SK-N-SH (cell line): ENCODE results near the gene PIP5K1B. TPM values are rescaled to one million over a fixed set of nuclear protein-coding genes. Genes with fewer than 3 reads are reported as not detected.

ENCODE experiments used
- CTCF ChIA-PET: fragments of 300-600, 350-600 bp; formaldehyde crosslinking; extraction: SDS; loops from one replicate; lab custom pipeline; 2021; lab: Yijun Ruan, JAX
- POLR2A ChIA-PET: fragments of 350-600 bp; sonication (Branson Sonifier 250); formaldehyde crosslinking; extraction: SDS; loops from one replicate; lab custom pipeline; 2020; ENCODE audit warnings: antibody characterized with exemption, inconsistent platforms; lab: Yijun Ruan, JAX
- DNase-seq: peaks from one replicate; pipeline ENCODE4 v3.0.0; 2012
- H2AFZ ChIP-seq: fragments of 200-600 bp; sonication (generic); 2 replicates; pipeline ENCODE4 v1.8.1; 2016; ENCODE audit warnings: antibody characterized with exemption, mild to moderate bottlenecking, low read depth
- H3F3A ChIP-seq: fragments of 200-600 bp; sonication (generic); replicated peaks from 2 replicates; pipeline ENCODE3; 2016; ENCODE audit warnings: antibody characterized with exemption, mild to moderate bottlenecking; ENCODE audit not compliant: insufficient read depth
- H3K27ac ChIP-seq, 2 experiments: fragments of 200-500 bp in 1 of 2; fragments of 200-600 bp in 1 of 2; sonication (Bioruptor generic) in 1 of 2; sonication (generic), shearing (Covaris generic) in 1 of 2; 2 replicates each; pipeline versions ENCODE4 v1.5.1 to v1.6.1; 2014 to 2016; ENCODE audit warnings: low read depth in 2 of 2, inconsistent platforms in 1 of 2, low read length in 1 of 2, mild to moderate bottlenecking in 1 of 2, mixed read lengths in 1 of 2
- H3K27me3 ChIP-seq: fragments of 200-600 bp; sonication (generic), shearing (Covaris generic); 2 replicates; pipeline ENCODE4 v1.6.1; 2016; ENCODE audit warnings: mixed run types; ENCODE audit not compliant: insufficient read depth
- H3K36me3 ChIP-seq, 2 experiments: fragments of 200-500 bp in 1 of 2; fragments of 200-600 bp in 1 of 2; sonication (Bioruptor generic) in 1 of 2; sonication (generic) in 1 of 2; replicated peaks in 1 of 2; 2 replicates each; pipeline versions ENCODE3 to v1.5.1; 2014 to 2016; ENCODE audit warnings: low read length in 1 of 2, mild to moderate bottlenecking in 1 of 2; ENCODE audit not compliant: insufficient read depth in 2 of 2, control insufficient read depth in 1 of 2
- H3K4me1 ChIP-seq, 2 experiments: fragments of 200-500 bp in 1 of 2; fragments of 200-600 bp in 1 of 2; sonication (Bioruptor generic) in 1 of 2; sonication (generic), shearing (Covaris generic) in 1 of 2; 2 replicates each; pipeline versions ENCODE4 v1.5.1 to v1.6.1; 2014 to 2016; ENCODE audit warnings: low read depth in 1 of 2, low read length in 1 of 2, mixed run types in 1 of 2; ENCODE audit not compliant: insufficient read depth in 2 of 2, control insufficient read depth in 1 of 2
- H3K4me2 ChIP-seq: fragments of 200-600 bp; sonication (generic), shearing (Covaris generic); 2 replicates; pipeline ENCODE4 v1.6.1; 2017; ENCODE audit warnings: mixed run types
- H3K4me3 ChIP-seq, 2 experiments: fragments of 200-500 bp in 1 of 2; fragments of 200-600 bp in 1 of 2; sonication (Bioruptor generic) in 1 of 2; sonication (generic), shearing (Covaris generic) in 1 of 2; 2 replicates each; pipeline versions ENCODE4 v1.5.1 to v1.8.1; 2014 to 2016; ENCODE audit warnings: low read depth in 2 of 2, inconsistent platforms in 1 of 2, low read length in 1 of 2, mild to moderate bottlenecking in 1 of 2, mixed read lengths in 1 of 2, moderate library complexity in 1 of 2
- H3K79me2 ChIP-seq: fragments of 200-600 bp; sonication (generic); 2 replicates; pipeline ENCODE4 v1.8.1; 2017; ENCODE audit warnings: mild to moderate bottlenecking; ENCODE audit not compliant: insufficient read depth
- H3K9ac ChIP-seq: fragments of 200-600 bp; sonication (generic); 2 replicates; pipeline ENCODE4 v1.6.1; 2017; ENCODE audit warnings: mixed run types
- H3K9me2 ChIP-seq: fragments of 200-600 bp; sonication (generic); 2 replicates; pipeline ENCODE4 v1.6.1; 2017; ENCODE audit warnings: mixed run types
- H3K9me3 ChIP-seq: fragments of 200-600 bp; sonication (generic); 2 replicates; pipeline ENCODE4 v1.6.1; 2017; ENCODE audit warnings: mixed run types, mild to moderate bottlenecking, moderate library complexity
- H4K20me1 ChIP-seq: fragments of 200-600 bp; sonication (generic); 2 replicates; pipeline ENCODE4 v1.6.1; 2017; ENCODE audit warnings: mild to moderate bottlenecking, mixed run types; ENCODE audit not compliant: insufficient read depth
- ELF1 ChIP-seq: IDR thresholded peaks from 2 replicates; pipeline ENCODE4 v1.4.0; 2012
- EP300 ChIP-seq, 2 experiments: IDR thresholded peaks; 2 replicates each; pipeline versions ENCODE4 v1.4.0 to v1.6.1; 2012; ENCODE audit warnings: borderline replicate concordance in 1 of 2, low read depth in 1 of 2, low read length in 1 of 2
- EZH2phosphoT487 ChIP-seq: fragments of 200-600 bp; sonication (generic); IDR thresholded peaks from 2 replicates; pipeline ENCODE4 v1.6.1; 2017; ENCODE audit warnings: low read depth, mixed run types, mild to moderate bottlenecking, antibody characterized with exemption, moderate library complexity, borderline replicate concordance
- FOXJ3 ChIP-seq: sonication (generic); formaldehyde crosslinking; IDR thresholded peaks from 2 replicates; pipeline ENCODE4 v1.5.1; 2020; ENCODE audit warnings: mild to moderate bottlenecking, missing genetic modification reagents
- FOXM1 ChIP-seq: IDR thresholded peaks from 2 replicates; pipeline ENCODE4 v1.4.0; 2012; ENCODE audit warnings: low read depth, mild to moderate bottlenecking
- GABPA ChIP-seq: IDR thresholded peaks from 2 replicates; pipeline ENCODE4 v1.4.0; 2012; ENCODE audit warnings: low read depth, mild to moderate bottlenecking
- GATA2 ChIP-seq: sonication (generic); formaldehyde crosslinking; IDR thresholded peaks from 2 replicates; pipeline ENCODE4 v1.5.0; 2020; ENCODE audit warnings: mild to moderate bottlenecking, missing genetic modification reagents
- IRF3 ChIP-seq: fragments of 150-350 bp; IDR thresholded peaks from 2 replicates; pipeline ENCODE4 v1.6.1; 2016; ENCODE audit warnings: mild to moderate bottlenecking, low read depth, low read length
- NRF1 ChIP-seq: IDR thresholded peaks from 2 replicates; pipeline ENCODE4 v1.6.1; 2012; ENCODE audit warnings: low read depth, mild to moderate bottlenecking, low read length
- POLR2AphosphoS5 ChIP-seq: IDR thresholded peaks from 2 replicates; pipeline ENCODE4 v1.6.1; 2012; ENCODE audit warnings: low read depth, low read length
- RAD21 ChIP-seq: IDR thresholded peaks from 2 replicates; pipeline ENCODE4 v1.6.1; 2012; ENCODE audit warnings: mild to moderate bottlenecking, low read length
- REST ChIP-seq: IDR thresholded peaks from 2 replicates; pipeline ENCODE4 v1.6.1; 2012; ENCODE audit warnings: mild to moderate bottlenecking, low read depth, low read length, moderate library complexity
- SMC3 ChIP-seq: IDR thresholded peaks from 2 replicates; pipeline ENCODE4 v1.6.1; 2012; ENCODE audit warnings: low read depth, low read length, improper control_type of control experiment
- TEAD4 ChIP-seq: IDR thresholded peaks from 2 replicates; pipeline ENCODE4 v1.4.0; 2012; ENCODE audit warnings: mild to moderate bottlenecking, borderline replicate concordance; ENCODE audit not compliant: insufficient read depth
- USF2 ChIP-seq: fragments of 150-350 bp; IDR thresholded peaks from 2 replicates; pipeline ENCODE4 v1.6.1; 2017; ENCODE audit warnings: antibody characterized with exemption, low read length, low read depth, borderline replicate concordance
- YY1 ChIP-seq: IDR thresholded peaks from 2 replicates; pipeline ENCODE4 v1.4.0; 2012; ENCODE audit warnings: low read depth, mild to moderate bottlenecking
- WGBS: methylation state at CpG from one replicate; pipeline ENCODE4 v1.1.6; 2017; ENCODE audit warnings: low lambda C conversion rate; 5-methylcytosine and 5-hydroxymethylcytosine counted together
- polyA plus RNA-seq, 3 experiments: library from polyadenylated mRNA; depleted of rRNA; stranded (reverse); fragments of >200 nt; gene quantifications; 2 replicates each; pipeline ENCODE4 v1.2.3, GENCODE V29; 2012
- TF ChIP-seq, protein P1 (sequence below): IDR thresholded peaks from 2 replicates; pipeline ENCODE4 v1.4.0; 2012; ENCODE audit warnings: low read depth, borderline replicate concordance

PIP5K1B gene
- polyA plus RNA-seq, 1 of the 3 experiments (the other 2 are of a cell fraction), result not detected

DNA sequence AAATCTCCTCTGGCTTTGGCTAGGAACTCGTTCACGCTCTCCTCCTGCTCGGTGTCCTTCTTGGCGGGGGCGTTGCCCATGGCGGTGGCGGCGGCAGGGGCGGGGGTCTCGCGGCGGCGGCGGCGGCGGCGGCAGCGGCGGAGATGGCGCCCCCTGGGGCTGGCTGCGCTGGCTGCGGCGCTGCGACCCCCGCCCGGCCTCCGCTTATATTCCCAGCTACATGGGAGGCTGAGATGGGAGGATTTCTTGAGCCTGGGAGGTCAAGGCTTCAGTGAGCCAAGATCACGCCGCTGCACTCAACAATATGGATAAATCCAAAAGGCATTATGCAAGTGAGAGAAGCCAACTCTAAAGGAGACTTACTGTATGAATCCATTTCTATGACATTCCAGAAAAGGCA, 309.0 kb downstream of the PIP5K1B start, which contains the start of gene PRKACG (continued):
- TF ChIP-seq FOXM1, result no peak
- TF ChIP-seq NRF1, result no peak
- TF ChIP-seq ELF1, result no peak
- TF ChIP-seq, all 33 proteins: peak for 0

DNA sequence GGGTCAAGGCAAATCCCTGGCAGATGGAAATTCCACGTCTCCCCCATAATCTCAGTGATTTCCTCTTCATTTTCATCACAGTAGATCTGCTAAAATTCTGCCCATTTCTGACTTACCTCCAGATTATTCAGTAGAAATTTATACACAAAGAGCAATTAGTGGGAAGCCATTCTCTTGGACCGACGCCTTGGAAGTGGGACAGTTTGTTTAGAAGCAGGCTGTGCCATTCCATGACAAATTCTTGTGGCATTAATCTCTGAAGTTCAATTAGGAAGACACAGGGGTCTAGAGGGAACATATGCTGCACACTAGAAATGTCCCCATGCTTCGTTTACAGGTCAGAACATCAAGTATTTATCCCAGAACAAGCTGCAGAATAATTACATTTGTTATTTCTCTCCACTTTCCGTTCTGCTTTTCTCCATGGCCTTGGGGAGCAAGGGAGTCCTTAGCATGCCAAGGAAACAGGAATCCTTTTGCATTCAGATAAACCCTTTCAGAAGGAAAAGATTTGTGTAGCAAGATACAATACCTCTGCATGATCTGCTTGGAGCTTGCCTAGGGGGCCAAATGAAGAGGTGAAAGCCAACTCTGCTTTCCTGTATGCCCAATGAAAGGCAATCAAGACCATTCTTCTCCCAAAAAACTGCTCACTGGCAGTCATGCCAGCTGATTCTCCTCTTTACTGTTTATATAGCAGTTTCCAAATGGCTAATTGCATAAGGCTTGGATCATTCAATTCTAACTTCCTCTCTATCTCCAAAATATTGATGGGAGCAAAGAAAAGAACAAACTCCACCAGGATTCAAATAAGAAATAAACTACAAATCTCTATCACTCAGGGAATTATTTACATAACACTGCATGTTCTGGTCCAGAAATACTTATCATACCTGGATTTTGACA, 311.4 kb downstream of the PIP5K1B start:
- POLR2A ChIA-PET, result interaction anchor here (0.7 kb wide), 1 partner anchor 1048 kb away, joined by 3 read pairs; no protein-coding TSS in a partner anchor

More for the DNA sequence above, 311.4 kb downstream of the PIP5K1B start:
- H3K27me3 ChIP-seq, result peaks cover 44% of the 10 kb centered on the region
- H3K4me3 ChIP-seq, result no peak overlapping the region
- 6% methylated on average over 5 of the region's 5 CpGs for WGBS
- TF ChIP-seq SMC3 (no peak), NRF1 (no peak), GABPA (no peak), GATA2 (CRISPR knock-in tag) (no peak), ELF1 (no peak), USF2 (no peak), TEAD4 (no peak), EZH2phosphoT487 (no peak), RAD21 (no peak), FOXJ3 (CRISPR knock-in tag) (no peak), IRF3 (no peak), REST (no peak), FOXM1 (no peak), EP300 (IDR thresholded peaks at IDR 0.05; ENCODE audit: borderline replicate concordance in 1 of 2, low read depth in 1 of 2, low read length in 1 of 2) (no peak), YY1 (no peak), POLR2AphosphoS5 (no peak)
- TF ChIP-seq, protein P1, sequence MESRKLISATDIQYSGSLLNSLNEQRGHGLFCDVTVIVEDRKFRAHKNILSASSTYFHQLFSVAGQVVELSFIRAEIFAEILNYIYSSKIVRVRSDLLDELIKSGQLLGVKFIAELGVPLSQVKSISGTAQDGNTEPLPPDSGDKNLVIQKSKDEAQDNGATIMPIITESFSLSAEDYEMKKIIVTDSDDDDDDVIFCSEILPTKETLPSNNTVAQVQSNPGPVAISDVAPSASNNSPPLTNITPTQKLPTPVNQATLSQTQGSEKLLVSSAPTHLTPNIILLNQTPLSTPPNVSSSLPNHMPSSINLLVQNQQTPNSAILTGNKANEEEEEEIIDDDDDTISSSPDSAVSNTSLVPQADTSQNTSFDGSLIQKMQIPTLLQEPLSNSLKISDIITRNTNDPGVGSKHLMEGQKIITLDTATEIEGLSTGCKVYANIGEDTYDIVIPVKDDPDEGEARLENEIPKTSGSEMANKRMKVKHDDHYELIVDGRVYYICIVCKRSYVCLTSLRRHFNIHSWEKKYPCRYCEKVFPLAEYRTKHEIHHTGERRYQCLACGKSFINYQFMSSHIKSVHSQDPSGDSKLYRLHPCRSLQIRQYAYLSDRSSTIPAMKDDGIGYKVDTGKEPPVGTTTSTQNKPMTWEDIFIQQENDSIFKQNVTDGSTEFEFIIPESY, result no peak
- no peaks in the 10 kb centered on the region for H3K9me2 ChIP-seq
- no peak overlapping the region for H3K9ac ChIP-seq
- CTCF ChIA-PET, result no interaction called here
- no peaks in the 10 kb centered on the region for H3K36me3 ChIP-seq
- no peaks in the 10 kb centered on the region for H3K9me3 ChIP-seq
- no peak for DNase-seq
- H3K79me2 ChIP-seq, result no peaks in the 10 kb centered on the region
- no peak overlapping the region for H3K4me2 ChIP-seq
- no peak overlapping the region for H2AFZ ChIP-seq
- H3K4me1 ChIP-seq, result no peaks in the 10 kb centered on the region
- no peaks in the 10 kb centered on the region for H4K20me1 ChIP-seq
- no peak overlapping the region for H3K27ac ChIP-seq
- H3F3A ChIP-seq, result no peaks in the 10 kb centered on the region
